ENCODE measurements around the gene MTERF1.

The MTERF1 gene

DNA sequence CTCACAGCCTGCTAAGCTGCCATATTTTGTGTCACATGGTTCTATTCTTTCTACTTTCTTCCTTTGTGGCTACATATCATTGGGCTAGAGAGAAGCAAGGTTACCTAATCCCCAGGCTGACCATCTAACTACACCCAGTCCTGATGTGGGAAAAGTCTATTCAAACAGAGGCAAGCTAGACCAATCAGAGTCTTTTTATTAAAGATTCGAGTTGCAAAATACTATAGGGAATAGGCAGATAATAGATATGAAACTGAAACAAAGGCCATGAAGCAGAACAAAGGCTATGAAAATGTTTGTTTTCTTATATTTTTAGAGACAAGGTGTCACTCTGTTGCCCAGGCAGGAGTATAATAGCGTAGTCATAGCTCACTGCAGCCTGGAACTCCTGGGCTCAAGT lies 36.7 kb downstream of the MTERF1 start:
- no peak overlapping the region for H3K9ac ChIP-seq (ENCODE audit: low read length)
- H3K14ac ChIP-seq (ENCODE audit: low read length in 2 of 2): no peak overlapping the region
- no peak overlapping the region for H2BK5ac ChIP-seq (ENCODE audit: low read depth, low read length, poor library complexity, severe bottlenecking)
- DNase-seq: no peak
- H3K4me1 ChIP-seq (ENCODE audit: control insufficient read depth, insufficient read depth, low read depth, low read length): no peaks in the 10 kb centered on the region
- no peaks in the 10 kb centered on the region for H3K27me3 ChIP-seq (ENCODE audit: control insufficient read depth in 1 of 2, insufficient read depth in 1 of 2, low read length in 2 of 2)
- H2AFZ ChIP-seq (ENCODE audit: low read depth, low read length): no peak overlapping the region
- no peak overlapping the region for H3K4ac ChIP-seq (ENCODE audit: low read depth in 1 of 2, low read length in 2 of 2)
- H3K4me3 ChIP-seq (ENCODE audit: insufficient read depth in 1 of 2, low read depth in 1 of 2, low read length in 2 of 2): no peak overlapping the region
- H2BK12ac ChIP-seq (ENCODE audit: low read length in 2 of 2): no peak overlapping the region
- H4K91ac ChIP-seq (ENCODE audit: low read length): no peak overlapping the region
- no peaks in the 10 kb centered on the region for H3K79me1 ChIP-seq (replicated peaks; ENCODE audit: low read length, poor library complexity, severe bottlenecking)
- no peak overlapping the region for H3K4me2 ChIP-seq (ENCODE audit: low read length, poor library complexity, severe bottlenecking)
- no peak overlapping the region for H3K18ac ChIP-seq (ENCODE audit: low read depth in 1 of 2, low read length in 2 of 2)
- no peak overlapping the region for H2AK5ac ChIP-seq (ENCODE audit: low read length, severe bottlenecking)
- H3K9me3 ChIP-seq (ENCODE audit: control insufficient read depth, low read length): peaks cover 6% of the 10 kb centered on the region
- no peak overlapping the region for H2BK120ac ChIP-seq (ENCODE audit: low read depth, low read length)
- H3K27ac ChIP-seq (ENCODE audit: low read length, poor library complexity, severe bottlenecking): no peak overlapping the region
- no peak overlapping the region for H4K8ac ChIP-seq (ENCODE audit: low read length)
- no peak overlapping the region for H2BK15ac ChIP-seq (ENCODE audit: low read depth, poor library complexity, severe bottlenecking)
- H3K23ac ChIP-seq (ENCODE audit: low read length in 2 of 2): no peak overlapping the region
- 96% methylated on average over 2 of the region's 2 CpGs for WGBS
- peaks cover 0 to 3% of the 10 kb centered on the region in 2 experiments for H3K36me3 ChIP-seq (ENCODE audit: control insufficient read depth in 1 of 2, insufficient read depth in 2 of 2, low read depth in 1 of 2, low read length in 2 of 2)

DNA sequence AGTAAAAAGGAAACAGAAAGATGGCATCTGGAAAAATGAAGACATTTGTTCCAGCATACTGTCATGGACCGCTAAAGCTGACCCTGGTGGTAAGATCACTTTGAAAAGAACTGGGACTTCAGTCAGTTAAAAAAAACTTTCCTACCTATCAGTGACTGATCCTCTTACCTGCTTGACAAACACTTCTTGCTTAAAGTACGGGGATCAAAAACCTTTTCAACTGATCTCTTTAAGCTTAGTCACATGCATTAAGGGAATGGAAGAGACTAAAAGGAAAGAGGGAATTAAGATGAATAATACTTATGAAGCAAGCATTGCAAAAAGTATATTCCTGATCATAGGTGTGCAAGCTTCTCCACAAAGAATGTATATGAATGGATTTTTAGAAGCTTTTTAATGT lies 42.1 kb downstream of the MTERF1 start:
- H3K9ac ChIP-seq (ENCODE audit: low read length): no peak overlapping the region
- no peak overlapping the region for H3K18ac ChIP-seq (ENCODE audit: low read depth in 1 of 2, low read length in 2 of 2)
- no peak overlapping the region for H3K4me3 ChIP-seq (ENCODE audit: insufficient read depth in 1 of 2, low read depth in 1 of 2, low read length in 2 of 2)
- no peak overlapping the region for H3K27ac ChIP-seq (ENCODE audit: low read length, poor library complexity, severe bottlenecking)
- 93% methylated on average over 1 of the region's 2 CpGs for WGBS
- H2BK120ac ChIP-seq (ENCODE audit: low read depth, low read length): no peak overlapping the region
- H2BK15ac ChIP-seq (ENCODE audit: low read depth, poor library complexity, severe bottlenecking): no peak overlapping the region
- DNase-seq: no peak
- peaks cover 6% of the 10 kb centered on the region for H3K9me3 ChIP-seq (ENCODE audit: control insufficient read depth, low read length)
- no peak overlapping the region for H3K4me2 ChIP-seq (ENCODE audit: low read length, poor library complexity, severe bottlenecking)
- no peaks in the 10 kb centered on the region for H3K36me3 ChIP-seq (ENCODE audit: control insufficient read depth in 1 of 2, insufficient read depth in 2 of 2, low read depth in 1 of 2, low read length in 2 of 2)
- no peak overlapping the region for H2AK5ac ChIP-seq (ENCODE audit: low read length, severe bottlenecking)
- no peak overlapping the region for H3K4ac ChIP-seq (ENCODE audit: low read depth in 1 of 2, low read length in 2 of 2)
- no peaks in the 10 kb centered on the region for H3K79me1 ChIP-seq (replicated peaks; ENCODE audit: low read length, poor library complexity, severe bottlenecking)
- no peaks in the 10 kb centered on the region for H3K27me3 ChIP-seq (ENCODE audit: control insufficient read depth in 1 of 2, insufficient read depth in 1 of 2, low read length in 2 of 2)
- H3K4me1 ChIP-seq (ENCODE audit: control insufficient read depth, insufficient read depth, low read depth, low read length): no peaks in the 10 kb centered on the region
- H3K23ac ChIP-seq (ENCODE audit: low read length in 2 of 2): no peak overlapping the region
- H2BK12ac ChIP-seq (ENCODE audit: low read length in 2 of 2): no peak overlapping the region
- H2AFZ ChIP-seq (ENCODE audit: low read depth, low read length): no peak overlapping the region
- H2BK5ac ChIP-seq (ENCODE audit: low read depth, low read length, poor library complexity, severe bottlenecking): no peak overlapping the region
- H4K8ac ChIP-seq (ENCODE audit: low read length): no peak overlapping the region
- H4K91ac ChIP-seq (ENCODE audit: low read length): no peak overlapping the region
- H3K14ac ChIP-seq (ENCODE audit: low read length in 2 of 2): no peak overlapping the region

DNA sequence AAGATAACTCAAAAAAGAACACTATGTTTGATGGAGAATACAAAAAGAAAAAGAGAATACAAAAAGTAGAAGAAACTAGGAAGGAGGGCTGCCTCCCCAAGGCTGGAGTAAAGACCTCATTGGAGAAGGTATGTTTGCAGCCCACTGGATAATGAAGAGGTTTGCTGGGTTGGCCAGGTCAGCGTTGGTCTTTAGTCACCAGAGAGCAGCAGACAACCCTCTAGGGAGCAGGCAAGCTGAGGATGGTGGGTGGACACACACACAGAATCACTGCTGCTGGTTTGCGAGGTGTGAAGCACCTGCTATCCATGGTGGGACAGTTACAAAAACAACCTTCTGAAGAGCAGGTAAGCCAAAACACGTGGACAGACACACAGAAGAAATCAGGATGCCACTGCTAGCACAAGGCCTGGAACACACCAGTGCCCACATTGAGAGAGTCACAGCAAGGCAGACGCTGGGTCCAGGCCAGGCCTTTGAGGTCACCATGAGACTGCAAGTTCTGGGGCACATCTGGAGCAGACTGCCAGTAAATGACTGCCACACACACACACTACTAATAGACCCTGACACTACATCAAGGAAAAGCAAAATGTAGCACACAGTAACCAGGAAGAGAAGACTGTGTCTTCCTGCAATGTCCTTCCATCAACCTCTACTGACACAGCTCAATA lies 43.0 kb downstream of the MTERF1 start:
- Histone ChIP-seq H3K4me3 (ENCODE audit: insufficient read depth in 1 of 2, low read depth in 1 of 2, low read length in 2 of 2) (no peak overlapping the region), H3K27ac (ENCODE audit: low read length, poor library complexity, severe bottlenecking) (no peak overlapping the region), H3K9ac (ENCODE audit: low read length) (no peak overlapping the region), H3K4ac (ENCODE audit: low read depth in 1 of 2, low read length in 2 of 2) (no peak overlapping the region), H2BK5ac (ENCODE audit: low read depth, low read length, poor library complexity, severe bottlenecking) (no peak overlapping the region), H3K18ac (ENCODE audit: low read depth in 1 of 2, low read length in 2 of 2) (no peak overlapping the region), H3K14ac (ENCODE audit: low read length in 2 of 2) (no peak overlapping the region), H3K4me1 (ENCODE audit: control insufficient read depth, insufficient read depth, low read depth, low read length) (no peaks in the 10 kb centered on the region), H2BK15ac (ENCODE audit: low read depth, poor library complexity, severe bottlenecking) (no peak overlapping the region), H3K4me2 (ENCODE audit: low read length, poor library complexity, severe bottlenecking) (no peak overlapping the region), H3K79me1 (replicated peaks; ENCODE audit: low read length, poor library complexity, severe bottlenecking) (no peaks in the 10 kb centered on the region), H4K91ac (ENCODE audit: low read length) (no peak overlapping the region), H3K23ac (ENCODE audit: low read length in 2 of 2) (no peak overlapping the region), H3K27me3 (ENCODE audit: control insufficient read depth in 1 of 2, insufficient read depth in 1 of 2, low read length in 2 of 2) (no peaks in the 10 kb centered on the region), H2BK12ac (ENCODE audit: low read length in 2 of 2) (no peak overlapping the region), H4K8ac (ENCODE audit: low read length) (no peak overlapping the region), H3K9me3 (ENCODE audit: control insufficient read depth, low read length) (peaks cover 6% of the 10 kb centered on the region), H2AK5ac (ENCODE audit: low read length, severe bottlenecking) (no peak overlapping the region), H2AFZ (ENCODE audit: low read depth, low read length) (no peak overlapping the region), H3K36me3 (ENCODE audit: control insufficient read depth in 1 of 2, insufficient read depth in 2 of 2, low read depth in 1 of 2, low read length in 2 of 2) (no peaks in the 10 kb centered on the region), H2BK120ac (ENCODE audit: low read depth, low read length) (no peak overlapping the region)
- WGBS: 79% methylated on average over 4 of the region's 4 CpGs
- no peak for DNase-seq

DNA sequence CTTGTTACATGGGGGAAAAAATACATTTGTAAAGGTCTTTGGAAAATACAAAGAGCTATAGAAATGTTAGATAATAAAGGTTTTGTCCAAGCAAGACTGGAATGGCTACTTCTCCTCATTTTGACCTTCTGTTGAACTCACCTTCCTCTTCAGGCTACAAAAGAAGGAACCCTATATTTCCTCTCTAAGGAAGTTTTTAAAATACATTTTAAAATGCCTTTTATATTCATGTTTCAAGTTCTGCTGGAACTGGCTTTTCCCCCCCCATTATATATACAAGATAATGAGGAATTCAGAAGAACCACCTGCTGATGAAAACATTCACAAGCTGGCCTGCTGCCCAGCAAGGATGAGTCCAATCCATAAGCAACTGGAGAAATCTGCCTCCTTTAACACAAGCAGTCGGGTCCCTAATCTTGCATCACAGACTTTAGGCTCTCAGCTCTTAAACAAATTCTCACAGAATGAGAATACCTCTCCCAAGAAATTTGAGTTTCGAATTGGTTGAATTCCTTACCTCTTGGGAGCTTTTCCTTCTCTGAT lies 44.6 kb downstream of the MTERF1 start:
- Histone ChIP-seq H2BK15ac (ENCODE audit: low read depth, poor library complexity, severe bottlenecking) (no peak overlapping the region), H3K4ac (ENCODE audit: low read depth in 1 of 2, low read length in 2 of 2) (no peak overlapping the region), H4K8ac (ENCODE audit: low read length) (no peak overlapping the region), H3K36me3 (ENCODE audit: control insufficient read depth in 1 of 2, insufficient read depth in 2 of 2, low read depth in 1 of 2, low read length in 2 of 2) (no peaks in the 10 kb centered on the region), H4K91ac (ENCODE audit: low read length) (no peak overlapping the region), H3K18ac (ENCODE audit: low read depth in 1 of 2, low read length in 2 of 2) (no peak overlapping the region), H3K27ac (ENCODE audit: low read length, poor library complexity, severe bottlenecking) (no peak overlapping the region), H2BK12ac (ENCODE audit: low read length in 2 of 2) (no peak overlapping the region), H3K79me1 (replicated peaks; ENCODE audit: low read length, poor library complexity, severe bottlenecking) (no peaks in the 10 kb centered on the region), H3K9me3 (ENCODE audit: control insufficient read depth, low read length) (no peaks in the 10 kb centered on the region), H3K4me2 (ENCODE audit: low read length, poor library complexity, severe bottlenecking) (no peak overlapping the region), H3K4me1 (ENCODE audit: control insufficient read depth, insufficient read depth, low read depth, low read length) (no peaks in the 10 kb centered on the region), H3K9ac (ENCODE audit: low read length) (no peak overlapping the region), H3K23ac (ENCODE audit: low read length in 2 of 2) (no peak overlapping the region), H3K4me3 (ENCODE audit: insufficient read depth in 1 of 2, low read depth in 1 of 2, low read length in 2 of 2) (no peak overlapping the region), H3K27me3 (ENCODE audit: control insufficient read depth in 1 of 2, insufficient read depth in 1 of 2, low read length in 2 of 2) (no peaks in the 10 kb centered on the region), H2AFZ (ENCODE audit: low read depth, low read length) (no peak overlapping the region), H2AK5ac (ENCODE audit: low read length, severe bottlenecking) (no peak overlapping the region), H3K14ac (ENCODE audit: low read length in 2 of 2) (no peak overlapping the region), H2BK120ac (ENCODE audit: low read depth, low read length) (no peak overlapping the region), H2BK5ac (ENCODE audit: low read depth, low read length, poor library complexity, severe bottlenecking) (no peak overlapping the region)
- 35% methylated on average over 1 of the region's 2 CpGs for WGBS
- DNase-seq: no peak
